Measurements from ENCODE around the gene PRKACA.
A peak's percentile ranks its signal among the peaks of the same experiment; 100 is the strongest.

The PRKACA gene

DNA sequence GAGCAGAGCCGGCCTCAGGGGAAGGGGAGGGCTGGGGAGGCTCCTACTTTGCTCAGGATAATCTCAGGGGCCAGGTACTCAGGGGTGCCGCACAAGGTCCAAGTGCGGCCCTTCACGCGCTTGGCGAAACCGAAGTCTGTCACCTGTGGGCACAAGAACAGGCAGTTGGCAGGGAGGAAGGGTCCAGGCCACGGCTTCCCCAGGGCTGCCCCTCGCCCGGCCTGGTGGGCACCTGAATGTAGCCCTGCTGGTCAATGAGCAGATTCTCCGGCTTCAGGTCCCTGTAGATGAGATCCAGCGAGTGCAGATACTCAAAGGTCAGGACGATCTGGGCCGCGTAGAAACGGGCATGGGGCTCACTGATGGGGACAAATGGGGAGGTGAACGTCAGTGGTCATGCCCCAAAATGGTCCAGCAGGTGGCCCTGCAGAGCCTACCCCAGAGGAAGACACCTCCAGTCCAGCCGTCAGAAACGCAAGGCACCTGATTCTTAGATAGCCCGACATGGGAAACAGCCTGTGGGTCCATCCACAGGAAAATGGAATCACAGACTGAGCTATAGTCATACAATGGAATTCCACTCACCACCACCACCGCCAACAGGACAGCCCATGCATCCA is 19.9 kb downstream of the PRKACA start:
- FAIRE-seq (no peak), DNase-seq (ENCODE audit: insufficient read length) (no peak)
- TF ChIP-seq POLR2A (IDR thresholded peaks at IDR 0.05; ENCODE audit: low read depth, low read length) (no peak), TAF1 (IDR thresholded peaks at IDR 0.05; ENCODE audit: borderline replicate concordance, low read depth, low read length) (no peak), POLR2AphosphoS5 (IDR thresholded peaks at IDR 0.05; ENCODE audit: low read depth, low read length) (no peak)

- FAIRE-seq: no peak
- no peak for TF ChIP-seq POLR2AphosphoS5 (IDR thresholded peaks at IDR 0.05; ENCODE audit: low read depth, low read length)
- no peak for TF ChIP-seq TAF1 (IDR thresholded peaks at IDR 0.05; ENCODE audit: borderline replicate concordance, low read depth, low read length)
- TF ChIP-seq POLR2A (IDR thresholded peaks at IDR 0.05; ENCODE audit: low read depth, low read length): no peak
Observed at GRCh38 chr19:14096272-14096992, 21.1 kb downstream of the PRKACA start.

DNA sequence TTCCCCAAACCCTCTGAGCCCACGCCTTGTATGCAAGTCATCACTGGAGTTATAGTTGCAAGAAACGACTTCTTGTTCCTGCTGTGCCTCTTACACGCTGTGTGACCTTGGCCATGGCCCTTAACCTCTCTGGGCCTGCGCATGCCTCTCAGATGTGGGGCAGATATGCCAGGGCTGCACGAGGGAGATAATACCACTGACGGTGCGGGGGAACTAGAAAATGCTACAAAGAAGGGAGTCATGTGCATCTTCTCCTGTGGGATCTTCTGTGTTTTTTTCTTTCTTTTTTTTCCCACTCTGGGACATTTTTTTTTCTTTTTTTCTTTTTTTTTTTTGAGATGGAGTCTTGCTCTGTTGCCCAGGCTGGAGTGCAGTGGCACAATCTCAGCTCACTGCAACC is 22.7 kb downstream of the PRKACA start:
- DNase-seq (ENCODE audit: insufficient read length): no peak
- TF ChIP-seq POLR2A (IDR thresholded peaks at IDR 0.05; ENCODE audit: low read depth, low read length): no peak
- TF ChIP-seq POLR2AphosphoS5 (IDR thresholded peaks at IDR 0.05; ENCODE audit: low read depth, low read length): no peak
- TF ChIP-seq TAF1 (IDR thresholded peaks at IDR 0.05; ENCODE audit: borderline replicate concordance, low read depth, low read length): no peak
- no peak for FAIRE-seq

More at GRCh38 chr19:14096272-14096992, 21.1 kb downstream of the PRKACA start:
- no peak for DNase-seq (ENCODE audit: insufficient read length)

DNA sequence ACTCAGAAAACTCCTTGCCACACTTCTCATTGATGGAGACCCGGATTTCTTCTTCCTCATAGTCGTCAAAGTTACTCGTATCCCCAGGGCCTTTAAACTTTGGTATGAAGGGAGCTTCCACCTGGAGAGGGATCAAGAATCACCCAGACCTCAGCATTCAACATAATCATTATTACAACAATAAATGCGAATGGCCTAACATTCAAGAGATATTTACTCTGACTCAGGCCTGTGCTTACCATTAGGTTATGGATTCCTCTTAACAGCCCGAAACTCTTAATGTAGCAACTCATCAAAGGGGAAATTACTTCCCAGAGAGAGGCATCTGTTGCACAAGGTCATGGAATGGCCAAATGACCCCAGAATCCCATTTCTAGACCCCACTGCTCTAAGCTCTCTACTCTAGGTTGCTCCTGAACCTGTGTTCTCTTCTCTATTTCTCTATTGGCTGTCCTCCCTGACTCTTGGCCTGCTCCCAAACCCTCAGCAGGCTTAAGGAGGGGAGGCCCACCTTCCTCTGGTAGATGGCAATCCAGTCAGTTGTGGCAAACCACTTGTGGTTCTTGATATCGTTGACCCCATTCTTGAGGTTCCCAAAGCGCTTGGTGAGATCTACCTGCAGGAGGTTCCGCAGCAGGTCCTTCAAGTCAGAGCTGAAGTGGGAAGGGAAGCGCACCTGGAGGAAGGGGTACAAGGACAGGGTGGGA is 24.3 kb downstream of the PRKACA start:
- no peak for TF ChIP-seq TAF1 (IDR thresholded peaks at IDR 0.05; ENCODE audit: borderline replicate concordance, low read depth, low read length)
- TF ChIP-seq POLR2A (IDR thresholded peaks at IDR 0.05; ENCODE audit: low read depth, low read length): no peak
- no peak for TF ChIP-seq POLR2AphosphoS5 (IDR thresholded peaks at IDR 0.05; ENCODE audit: low read depth, low read length)
- FAIRE-seq (no peak), DNase-seq (ENCODE audit: insufficient read length) (no peak)

- TF ChIP-seq TAF1 (IDR thresholded peaks at IDR 0.05; ENCODE audit: borderline replicate concordance, low read depth, low read length) (no peak), POLR2AphosphoS5 (IDR thresholded peaks at IDR 0.05; ENCODE audit: low read depth, low read length) (no peak), POLR2A (IDR thresholded peaks at IDR 0.05; ENCODE audit: low read depth, low read length) (no peak)
- FAIRE-seq (peak; percentile 84), DNase-seq (ENCODE audit: insufficient read length) (peak; percentile 55)
Observed at GRCh38 chr19:14091813-14092462, 25.6 kb downstream of the PRKACA start.

DNA sequence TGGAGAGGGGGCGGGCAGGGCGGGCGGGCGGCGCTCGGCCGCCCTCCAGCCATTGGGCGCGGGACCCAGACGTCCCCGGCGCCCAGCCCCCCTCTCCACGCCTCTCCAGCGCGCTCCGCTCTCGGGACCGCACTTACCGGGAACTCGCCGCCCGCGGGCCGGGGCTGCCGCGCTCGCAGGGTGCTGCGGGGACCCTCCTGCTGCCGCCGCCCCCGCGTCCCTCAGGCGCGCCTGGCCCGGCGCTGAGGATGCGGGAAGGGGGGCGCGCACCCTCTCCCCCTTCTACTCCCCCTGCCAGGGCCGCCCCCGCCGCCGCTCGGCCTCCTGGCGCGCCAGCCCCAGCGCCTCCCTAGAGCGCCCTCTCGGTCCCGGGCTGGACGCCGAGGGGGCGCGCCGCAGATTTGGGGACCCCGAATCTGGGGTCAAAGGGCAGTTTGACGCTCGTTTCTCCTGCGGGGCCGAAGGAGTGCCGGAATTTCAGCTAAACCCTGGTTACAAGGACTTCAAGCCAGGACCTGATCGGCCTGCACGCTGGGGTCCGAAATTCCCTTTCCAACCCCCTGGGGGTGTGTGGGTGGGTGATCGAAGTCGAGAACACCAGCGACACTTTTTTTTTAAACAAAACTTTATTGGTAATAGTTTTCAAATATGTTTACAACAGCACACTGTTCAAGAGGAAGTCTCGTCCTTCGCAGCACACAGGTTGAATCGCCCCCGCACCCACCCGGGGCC is 26.3 kb downstream of the PRKACA start:
- FAIRE-seq (no peak), DNase-seq (ENCODE audit: insufficient read length) (peak; percentile 81)

DNA sequence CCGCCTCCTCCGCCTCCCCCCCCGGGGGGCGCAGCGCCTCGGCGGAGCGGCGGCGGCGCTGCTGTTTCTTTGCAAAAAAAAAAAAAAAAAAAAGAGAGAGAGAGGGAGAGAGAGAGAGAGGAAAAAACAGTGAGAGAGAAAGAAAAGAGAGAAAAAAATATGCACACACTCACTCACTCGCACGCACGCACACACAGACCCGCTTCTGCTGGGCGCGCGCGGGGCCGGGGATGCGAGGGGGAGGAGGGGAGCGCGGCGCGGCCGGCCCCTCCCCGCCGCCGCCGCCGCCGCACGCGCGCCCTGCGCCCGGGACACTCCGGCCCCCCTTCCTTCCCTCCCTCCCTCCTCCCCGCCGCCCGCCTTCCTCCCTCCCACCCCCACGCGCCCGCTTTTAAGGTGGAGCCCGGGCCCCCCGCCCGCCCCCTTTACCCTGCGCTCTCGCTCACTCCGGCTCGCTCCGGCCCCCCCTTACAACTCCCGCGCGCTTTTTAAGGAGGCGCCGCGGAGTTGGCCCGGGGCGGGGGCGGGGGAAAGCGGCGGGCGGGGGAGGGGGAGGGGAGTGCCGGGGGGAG is 27.0 kb downstream of the PRKACA start, which contains the start of gene SAMD1:
TSS of gene SAMD1 (minus strand) at position 243 of the 572 bp plus-strand sequence.
- FAIRE-seq (peak; percentile 78), DNase-seq (ENCODE audit: insufficient read length) (peak; percentile 68)
- TF ChIP-seq TAF1 (IDR thresholded peaks at IDR 0.05; ENCODE audit: borderline replicate concordance, low read depth, low read length) (no peak), POLR2AphosphoS5 (IDR thresholded peaks at IDR 0.05; ENCODE audit: low read depth, low read length) (no peak), POLR2A (IDR thresholded peaks at IDR 0.05; ENCODE audit: low read depth, low read length) (no peak)

More for the DNA sequence above, 26.3 kb downstream of the PRKACA start:
- peak; percentile 71; the same call in 1 of the 2 replicates for TF ChIP-seq POLR2A (IDR thresholded peaks at IDR 0.05; ENCODE audit: low read depth, low read length)
- 0 out of 2 replicates have a peak, but pooled peaks have one; percentile 16 for TF ChIP-seq TAF1 (IDR thresholded peaks at IDR 0.05; ENCODE audit: borderline replicate concordance, low read depth, low read length)
- 0 out of 2 replicates have a peak, but pooled peaks have one; percentile 20 for TF ChIP-seq POLR2AphosphoS5 (IDR thresholded peaks at IDR 0.05; ENCODE audit: low read depth, low read length)

DNA sequence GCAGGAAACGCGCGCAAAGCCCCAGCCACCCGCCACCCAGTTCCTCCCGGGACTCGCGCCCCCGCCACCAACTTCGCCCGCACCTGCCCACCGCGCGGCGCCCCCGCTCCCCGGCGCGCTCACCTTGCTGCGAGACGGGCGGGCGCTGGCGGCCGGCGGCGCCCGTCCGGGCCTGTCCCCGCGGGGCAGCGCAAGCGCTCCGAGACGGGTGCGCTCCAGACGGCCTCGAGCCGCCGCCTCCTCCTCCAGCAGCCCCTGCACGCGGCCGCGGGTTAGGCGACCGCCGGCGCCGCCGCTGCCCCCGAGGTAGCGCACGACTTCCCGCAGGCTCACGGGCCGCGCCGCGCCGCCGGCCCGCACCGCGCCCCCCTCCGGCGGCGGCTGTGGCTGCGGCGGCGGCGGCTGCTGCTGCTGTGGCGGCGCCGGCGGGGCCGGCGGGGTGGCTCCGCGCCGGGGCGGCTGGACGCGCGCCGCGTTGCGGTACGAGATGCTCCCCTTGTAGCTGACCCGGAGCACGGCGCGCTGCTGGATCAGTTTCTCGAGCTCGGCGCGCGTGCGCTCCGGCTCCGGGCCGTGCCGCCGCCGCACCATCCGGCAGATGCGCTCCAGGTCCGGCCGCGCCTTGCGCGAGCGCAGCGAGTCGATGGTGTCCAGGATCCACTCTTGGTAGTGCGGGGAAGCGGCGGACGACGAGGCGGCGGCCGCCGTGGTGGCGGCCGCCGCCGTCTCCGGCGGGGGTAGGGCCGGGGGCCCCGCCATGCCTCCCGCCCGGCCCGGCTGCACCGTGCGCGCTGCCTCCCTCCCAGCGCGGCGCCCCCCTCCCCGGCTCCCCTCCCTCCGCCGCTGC is 27.7 kb downstream of the PRKACA start:
- DNase-seq (ENCODE audit: insufficient read length) (peak; percentile 53), FAIRE-seq (peak; percentile 84)

GRCh38 chr19:14089412-14089661 is 28.2 kb downstream of the PRKACA start:
- DNase-seq (ENCODE audit: insufficient read length): no peak
- no peak for TF ChIP-seq TAF1 (IDR thresholded peaks at IDR 0.05; ENCODE audit: borderline replicate concordance, low read depth, low read length)
- TF ChIP-seq POLR2AphosphoS5 (IDR thresholded peaks at IDR 0.05; ENCODE audit: low read depth, low read length): no peak
- no peak for TF ChIP-seq POLR2A (IDR thresholded peaks at IDR 0.05; ENCODE audit: low read depth, low read length)
- FAIRE-seq: peak; percentile 53

More for the DNA sequence above, 27.7 kb downstream of the PRKACA start:
- TF ChIP-seq TAF1 (IDR thresholded peaks at IDR 0.05; ENCODE audit: borderline replicate concordance, low read depth, low read length) (no peak), POLR2A (IDR thresholded peaks at IDR 0.05; ENCODE audit: low read depth, low read length) (no peak), POLR2AphosphoS5 (IDR thresholded peaks at IDR 0.05; ENCODE audit: low read depth, low read length) (no peak)
